ENCODE data around the gene AP2S1. TPM values are rescaled to one million over a fixed set of nuclear protein-coding genes. Genes with fewer than 3 reads are reported as not detected.

Gene AP2S1
- total RNA-seq, 1 experiment from 2014 or later = 241 TPM

DNA sequence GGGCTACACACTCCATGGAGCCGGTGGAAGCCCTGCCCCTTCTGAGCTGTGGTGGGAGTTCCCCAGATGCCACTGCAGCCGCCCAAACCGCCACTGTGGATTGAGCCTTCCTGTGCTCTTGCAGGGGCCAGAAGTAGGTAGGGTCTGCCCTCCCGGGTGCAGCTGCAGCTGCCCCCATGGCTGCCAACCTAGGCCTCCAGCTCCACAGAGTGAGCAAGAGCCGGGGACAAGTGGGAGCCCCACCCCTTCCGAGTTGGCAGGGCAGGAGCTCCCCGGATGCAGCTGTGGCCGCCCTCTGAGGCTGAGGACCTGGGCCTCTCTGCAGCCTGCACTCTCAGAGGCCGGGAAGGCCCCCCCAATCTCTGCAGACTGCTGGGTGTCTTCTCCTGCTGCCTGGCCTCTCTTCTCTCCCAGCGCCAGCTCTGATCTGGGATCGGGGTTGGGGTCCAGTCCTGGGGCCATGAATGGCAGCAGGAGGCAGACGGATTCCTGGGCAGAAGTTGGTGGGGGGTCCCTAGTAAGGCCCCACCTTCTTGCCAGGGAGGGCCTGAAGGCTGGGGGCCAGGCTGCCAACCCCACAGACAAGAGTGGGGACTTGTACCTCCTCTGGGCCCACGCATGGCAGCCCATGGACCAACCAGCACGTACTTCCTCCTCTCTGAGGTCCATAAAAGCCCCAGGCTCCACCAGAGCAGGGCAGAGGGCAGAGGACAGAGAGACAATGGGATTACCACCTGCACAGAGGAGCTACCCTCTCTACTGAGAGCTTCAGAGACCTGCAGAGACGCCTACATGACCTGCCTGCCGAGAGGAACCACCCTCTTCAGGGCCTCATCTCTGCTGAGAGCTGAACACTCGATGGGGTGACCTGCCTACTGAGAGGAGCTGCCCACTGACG, 28.9 kb downstream of the AP2S1 start:
- intact Hi-C loops (cut with micrococcal nuclease; ENCODE audit: unreplicated experiment) = no loop called here
- Histone ChIP-seq H3K9me3 (ENCODE audit: low read depth, low read length, poor library complexity, severe bottlenecking) (no peaks in the 10 kb centered on the region), H3K27me3 (replicated peaks; ENCODE audit: insufficient read depth, low read depth, low read length, poor library complexity) (no peaks in the 10 kb centered on the region), H3K27ac (ENCODE audit: low read depth, low read length, poor library complexity, severe bottlenecking) (no peak overlapping the region), H3K36me3 (ENCODE audit: insufficient read depth, low read length, poor library complexity, severe bottlenecking) (no peaks in the 10 kb centered on the region), H3K4me3 (ENCODE audit: low read depth, low read length, poor library complexity, severe bottlenecking) (no peak overlapping the region), H3K4me1 (ENCODE audit: insufficient read depth, low read length, poor library complexity, severe bottlenecking) (peaks cover 3% of the 10 kb centered on the region)
- POLR2A ChIA-PET (ENCODE audit: low non-redundant PET) = no interaction called here
- no peak for DNase-seq (ENCODE audit: low spot score)
- CTCF ChIA-PET = no interaction called here
- no peak for TF ChIP-seq CTCF (conservative IDR thresholded peaks at IDR 0.05; ENCODE audit: low read depth, low read length)
- TF ChIP-seq EZH2 (IDR thresholded peaks at IDR 0.05; ENCODE audit: borderline replicate concordance, low read depth, low read length, poor library complexity, severe bottlenecking) = no peak
- BruUV-seq (replicated peaks) = no TSS peak

DNA sequence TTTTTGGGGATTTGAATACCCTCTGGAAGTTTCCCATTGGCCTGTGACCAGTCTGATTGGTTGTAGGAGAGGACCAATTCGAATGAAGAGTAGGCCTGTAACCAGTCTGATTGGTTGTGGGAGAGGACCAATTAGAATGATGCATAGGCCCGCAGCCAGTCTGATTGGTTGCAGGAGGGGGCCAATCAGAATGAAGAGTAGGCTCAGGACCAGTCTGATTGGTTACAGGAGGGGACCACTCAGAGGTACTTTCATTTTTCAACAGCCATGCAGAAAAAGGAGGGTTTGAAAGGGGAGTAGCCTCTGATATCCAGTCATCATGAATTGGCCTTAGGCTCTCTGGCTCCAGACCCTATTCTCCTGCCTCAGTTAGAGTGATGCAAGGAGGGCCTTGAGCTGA, 31.8 kb downstream of the AP2S1 start:
- BruUV-seq (replicated peaks) = no TSS peak
- TF ChIP-seq EZH2 (IDR thresholded peaks at IDR 0.05; ENCODE audit: borderline replicate concordance, low read depth, low read length, poor library complexity, severe bottlenecking) (no peak), CTCF (conservative IDR thresholded peaks at IDR 0.05; ENCODE audit: low read depth, low read length) (no peak)
- Histone ChIP-seq H3K27ac (ENCODE audit: low read depth, low read length, poor library complexity, severe bottlenecking) (no peak overlapping the region), H3K27me3 (replicated peaks; ENCODE audit: insufficient read depth, low read depth, low read length, poor library complexity) (no peaks in the 10 kb centered on the region), H3K36me3 (ENCODE audit: insufficient read depth, low read length, poor library complexity, severe bottlenecking) (no peaks in the 10 kb centered on the region), H3K9me3 (ENCODE audit: low read depth, low read length, poor library complexity, severe bottlenecking) (no peaks in the 10 kb centered on the region), H3K4me3 (ENCODE audit: low read depth, low read length, poor library complexity, severe bottlenecking) (no peak overlapping the region), H3K4me1 (ENCODE audit: insufficient read depth, low read length, poor library complexity, severe bottlenecking) (peaks cover 3% of the 10 kb centered on the region)
- CTCF ChIA-PET = no interaction called here
- peak; percentile 64 for DNase-seq (ENCODE audit: low spot score)
- intact Hi-C loops (cut with micrococcal nuclease; ENCODE audit: unreplicated experiment) = no loop called here
- POLR2A ChIA-PET (ENCODE audit: low non-redundant PET) = no interaction called here

- no peak for TF ChIP-seq CTCF (conservative IDR thresholded peaks at IDR 0.05; ENCODE audit: low read depth, low read length)
- TF ChIP-seq EZH2 (IDR thresholded peaks at IDR 0.05; ENCODE audit: borderline replicate concordance, low read depth, low read length, poor library complexity, severe bottlenecking) = no peak
- DNase-seq (ENCODE audit: low spot score) = no peak
- no peaks in the 10 kb centered on the region for H3K27me3 ChIP-seq (replicated peaks; ENCODE audit: insufficient read depth, low read depth, low read length, poor library complexity)
- peaks cover 3% of the 10 kb centered on the region for H3K4me1 ChIP-seq (ENCODE audit: insufficient read depth, low read length, poor library complexity, severe bottlenecking)
- no peaks in the 10 kb centered on the region for H3K36me3 ChIP-seq (ENCODE audit: insufficient read depth, low read length, poor library complexity, severe bottlenecking)
- ChIA-PET CTCF (no interaction called here), POLR2A (ENCODE audit: low non-redundant PET) (interaction anchor here (0.6 kb wide), 1 partner anchor 30 kb away, joined by 10 read pairs; no protein-coding TSS in a partner anchor)
- no peak overlapping the region for H3K4me3 ChIP-seq (ENCODE audit: low read depth, low read length, poor library complexity, severe bottlenecking)
- no peak overlapping the region for H3K27ac ChIP-seq (ENCODE audit: low read depth, low read length, poor library complexity, severe bottlenecking)
- no TSS peak for BruUV-seq (replicated peaks)
- H3K9me3 ChIP-seq (ENCODE audit: low read depth, low read length, poor library complexity, severe bottlenecking) = no peaks in the 10 kb centered on the region
- intact Hi-C loops (cut with micrococcal nuclease; ENCODE audit: unreplicated experiment) = no loop called here
Observed at GRCh38 chr19:46815833-46816627, 34.6 kb downstream of the AP2S1 start.
